NCI-H2029 (cell line): ENCODE data around the gene TMA16.

Source experiments
- DNase-seq: peaks from one replicate; lab custom pipeline; 2025; lab: John Stamatoyannopoulos, UW

TMA16 gene

DNA sequence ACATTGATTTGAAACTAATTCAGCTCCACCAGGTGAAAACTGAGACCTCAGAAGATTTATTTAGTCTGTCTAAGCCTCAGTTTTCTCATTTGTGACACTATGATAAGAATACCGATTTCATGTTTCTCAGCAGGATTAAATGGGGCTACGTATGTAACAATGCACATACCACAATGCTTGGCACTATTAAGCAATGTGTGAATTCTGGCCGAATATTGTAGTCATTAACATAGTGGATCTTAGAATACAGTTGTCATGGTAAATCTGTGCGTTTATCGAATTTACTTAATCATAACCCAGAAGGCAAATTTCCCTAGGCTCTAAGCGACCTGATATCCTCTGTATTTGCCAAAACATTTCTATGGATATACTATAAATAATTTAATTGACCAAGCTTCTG is 69.1 kb downstream of the TMA16 start:
- no peak for DNase-seq

DNA sequence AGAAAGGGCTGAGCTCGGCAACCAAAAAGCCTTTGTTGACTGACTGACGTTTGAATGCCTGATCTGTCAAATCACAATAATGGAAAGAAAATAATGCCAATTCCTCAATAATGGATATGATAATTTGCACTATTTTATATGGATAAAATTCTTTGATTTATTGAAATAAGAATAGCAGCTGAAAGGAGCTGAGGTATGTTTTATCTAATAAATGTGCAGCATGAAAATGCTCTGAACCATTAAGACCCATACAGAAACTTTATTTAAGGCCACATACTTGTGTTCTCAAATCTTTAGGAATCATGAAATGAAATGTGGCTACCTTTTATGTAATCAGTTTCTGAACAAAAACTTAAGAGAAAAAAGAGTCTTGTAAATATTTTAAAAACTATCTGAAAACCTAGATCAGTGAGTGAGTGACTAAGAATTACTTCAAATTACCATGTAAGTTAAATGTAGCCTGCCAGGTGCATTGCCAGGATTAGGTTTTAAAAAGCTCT is 69.8 kb downstream of the TMA16 start:
- DNase-seq, result no peak

GRCh38 chr4:163565226-163566135 is 71.0 kb downstream of the TMA16 start:
- DNase-seq, result no peak

DNA sequence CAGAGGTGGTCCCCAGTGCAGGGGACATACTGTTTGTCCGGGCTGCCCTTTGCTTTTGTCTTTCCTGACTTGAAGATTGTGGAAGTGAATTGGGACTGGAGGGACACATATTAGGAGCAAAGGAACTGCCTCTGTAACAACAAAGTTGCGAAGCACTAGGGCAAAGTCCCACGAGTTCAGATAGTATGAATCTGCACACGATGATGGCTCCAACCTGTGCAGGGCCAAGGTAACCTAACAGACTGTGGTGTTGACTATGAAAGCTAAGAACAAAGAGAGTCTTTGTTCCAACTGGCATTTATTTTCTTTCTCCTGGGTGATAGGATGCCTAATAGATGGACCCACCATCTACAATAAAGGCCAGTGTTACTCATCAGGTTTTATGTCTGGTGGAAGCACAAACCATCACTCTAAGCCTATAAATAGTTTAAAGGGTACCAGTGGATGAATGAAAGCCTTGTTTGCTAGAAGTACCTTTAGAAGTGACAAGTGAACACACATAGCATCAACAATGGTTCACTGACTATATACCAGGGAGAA is 71.8 kb downstream of the TMA16 start:
- DNase-seq, result no peak

DNA sequence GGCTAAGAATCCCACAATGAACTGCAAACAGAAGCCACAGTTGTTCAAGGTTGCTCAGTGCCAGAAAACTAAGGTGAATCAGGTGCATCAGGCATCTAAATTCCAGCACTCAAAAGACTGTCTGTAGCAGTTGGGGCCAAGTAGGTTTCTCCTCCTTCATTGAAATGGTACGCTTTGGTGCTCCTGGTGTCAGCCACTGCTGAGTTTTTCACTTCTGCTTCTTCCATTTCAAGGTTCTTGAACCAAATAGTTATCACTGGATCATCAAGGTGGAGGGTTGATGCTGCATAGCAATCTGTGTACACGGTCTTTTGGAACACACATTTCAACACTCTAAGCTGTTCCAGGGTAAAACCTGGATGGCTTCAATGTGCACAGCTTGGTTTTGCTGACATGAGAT is 74.4 kb downstream of the TMA16 start:
- DNase-seq, result no peak
